ENCODE data around the gene CSNK1G1.
A peak's percentile ranks its signal among the peaks of the same experiment; 100 is the strongest.

CSNK1G1 gene

DNA sequence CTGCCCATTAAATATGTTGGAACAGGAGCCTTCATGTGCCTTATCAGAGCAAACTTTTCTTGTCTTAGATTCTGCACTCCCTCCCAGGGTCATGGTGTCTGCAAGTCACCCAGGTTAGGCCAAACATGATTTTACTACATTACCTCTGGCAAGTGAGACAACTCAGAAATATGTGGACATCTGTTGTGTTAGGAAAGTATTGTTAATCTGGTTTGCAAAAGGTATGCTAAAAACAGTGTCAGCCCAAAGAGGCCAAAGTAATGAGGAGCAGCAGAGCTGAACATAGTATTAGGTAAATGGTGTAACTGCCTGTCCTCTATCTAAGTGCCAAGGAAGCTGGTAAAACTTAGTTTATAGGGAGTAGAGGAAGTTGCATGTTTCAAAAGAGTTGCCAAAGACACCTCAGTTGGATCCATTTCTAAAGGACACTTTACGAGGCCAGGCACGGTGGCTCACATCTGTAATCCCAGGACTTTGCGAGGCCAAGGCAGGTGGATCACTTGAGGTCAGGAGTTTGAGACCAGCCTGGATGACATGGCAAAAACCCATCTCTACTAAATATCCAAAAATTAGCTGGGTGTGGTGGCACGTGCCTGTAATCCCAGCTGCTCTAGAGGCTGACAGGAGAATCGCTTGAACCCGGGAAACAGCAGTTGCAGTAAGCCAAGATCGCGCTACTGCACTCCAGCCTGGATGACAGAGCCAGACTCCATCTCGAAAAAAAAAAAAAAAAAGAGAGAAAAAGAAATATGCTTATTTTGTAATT is 170.6 kb downstream of the CSNK1G1 start:
- no peak for DNase-seq

DNA sequence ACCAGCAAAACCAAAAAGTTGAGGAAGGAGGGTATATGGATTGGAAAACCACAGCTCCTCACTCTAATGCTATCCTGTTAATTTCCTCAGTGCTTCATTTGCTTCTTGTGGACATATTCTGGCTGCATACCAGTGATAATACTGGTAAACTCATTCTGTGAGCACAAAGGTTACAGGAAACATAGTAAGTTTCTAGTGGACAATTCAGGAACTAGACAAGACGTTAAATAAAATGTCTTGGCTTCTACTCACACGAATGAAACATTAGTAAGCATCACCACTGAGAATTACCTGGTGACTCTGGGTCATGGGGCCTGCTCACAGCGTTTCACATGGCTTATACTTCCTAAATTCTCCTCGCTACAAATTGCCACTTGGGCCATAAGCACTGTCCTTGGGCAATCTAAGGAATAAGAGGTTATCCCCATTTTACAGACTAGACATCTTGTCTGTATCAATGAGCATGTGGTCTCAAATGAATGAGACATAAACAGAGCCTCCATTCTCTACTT is 173.1 kb downstream of the CSNK1G1 start:
- no peak for DNase-seq

DNA sequence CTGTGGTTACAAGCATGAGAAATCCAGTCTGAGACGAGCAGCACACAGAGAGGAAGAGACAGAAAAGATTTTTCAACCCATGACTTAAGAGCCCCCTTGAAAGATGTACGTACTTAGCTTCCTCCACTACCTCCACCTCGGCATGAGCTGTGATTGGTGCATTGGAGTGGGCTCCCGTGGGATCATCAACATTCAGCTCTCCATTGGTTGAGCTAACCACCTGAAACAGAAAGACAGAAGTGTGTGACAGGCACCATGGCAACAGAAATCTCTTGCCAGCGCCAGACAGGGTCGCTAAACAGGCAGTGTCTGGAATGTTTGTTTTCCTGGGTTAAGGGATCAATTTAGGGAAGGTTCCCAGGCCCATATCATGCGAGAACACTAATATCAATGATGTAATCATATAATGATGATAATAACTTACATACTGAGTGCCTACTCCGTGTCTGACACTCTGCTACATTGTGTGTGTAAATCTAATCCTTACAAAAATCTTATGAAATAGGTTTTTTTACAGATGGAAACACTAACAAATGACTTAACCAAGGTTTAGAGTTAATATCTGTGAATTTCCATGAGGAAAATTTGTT is 175.6 kb downstream of the CSNK1G1 start:
- DNase-seq, result no peak

DNA sequence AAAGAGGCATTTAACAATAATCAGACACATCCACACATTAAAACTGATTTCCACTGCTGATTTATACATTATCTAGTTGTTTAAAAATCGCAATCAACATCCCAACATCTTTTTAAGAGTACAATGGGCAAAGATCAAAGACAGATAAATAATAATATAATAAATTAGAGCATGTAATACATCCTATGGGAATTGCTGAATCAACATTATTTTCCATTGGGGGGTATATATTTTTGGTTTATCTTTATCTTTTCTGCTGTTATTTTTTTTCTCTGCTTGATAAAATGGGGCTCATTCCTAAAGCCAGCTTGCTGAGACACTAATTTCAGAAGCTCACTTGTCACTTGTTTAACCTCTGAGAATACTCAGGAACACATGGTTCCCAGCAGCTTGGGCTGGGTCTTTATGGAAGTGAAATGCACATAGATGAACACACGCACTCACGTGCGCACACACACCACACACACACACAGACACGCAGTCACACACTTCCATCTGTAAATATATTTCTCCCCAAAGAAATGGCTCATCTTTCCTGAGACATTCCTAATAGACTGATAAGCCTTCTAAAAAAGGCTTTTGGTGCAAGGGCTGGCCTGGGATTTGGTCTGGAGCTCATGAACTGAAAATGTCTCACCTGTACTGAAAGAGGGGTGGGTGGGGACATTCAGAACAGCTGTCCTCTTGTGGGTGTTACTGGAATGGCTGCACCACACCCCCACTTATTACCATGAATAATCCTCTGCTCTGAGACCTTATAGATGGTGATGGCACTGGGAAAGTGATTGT is 189.7 kb downstream of the CSNK1G1 start:
- DNase-seq, result no peak

DNA sequence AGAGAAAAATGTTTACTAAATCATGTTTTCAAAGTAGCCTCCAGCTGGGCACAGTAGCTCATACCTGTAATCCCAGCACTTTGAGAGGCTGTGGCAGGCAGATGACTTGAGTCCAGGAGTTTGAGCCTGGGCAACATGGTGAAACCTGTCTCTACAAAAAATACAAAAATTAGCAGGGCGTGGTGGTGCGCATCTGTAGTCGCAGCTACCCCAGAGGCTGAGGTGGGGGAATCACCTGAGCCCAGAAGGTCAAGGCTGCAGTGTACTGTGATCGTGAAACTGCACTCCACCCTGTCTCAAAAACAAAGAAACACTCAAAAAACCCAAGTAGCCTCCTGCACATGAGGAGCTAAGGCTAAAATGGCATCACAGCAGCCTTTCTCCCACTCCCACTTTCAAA is 191.5 kb downstream of the CSNK1G1 start:
- no peak for DNase-seq

DNA sequence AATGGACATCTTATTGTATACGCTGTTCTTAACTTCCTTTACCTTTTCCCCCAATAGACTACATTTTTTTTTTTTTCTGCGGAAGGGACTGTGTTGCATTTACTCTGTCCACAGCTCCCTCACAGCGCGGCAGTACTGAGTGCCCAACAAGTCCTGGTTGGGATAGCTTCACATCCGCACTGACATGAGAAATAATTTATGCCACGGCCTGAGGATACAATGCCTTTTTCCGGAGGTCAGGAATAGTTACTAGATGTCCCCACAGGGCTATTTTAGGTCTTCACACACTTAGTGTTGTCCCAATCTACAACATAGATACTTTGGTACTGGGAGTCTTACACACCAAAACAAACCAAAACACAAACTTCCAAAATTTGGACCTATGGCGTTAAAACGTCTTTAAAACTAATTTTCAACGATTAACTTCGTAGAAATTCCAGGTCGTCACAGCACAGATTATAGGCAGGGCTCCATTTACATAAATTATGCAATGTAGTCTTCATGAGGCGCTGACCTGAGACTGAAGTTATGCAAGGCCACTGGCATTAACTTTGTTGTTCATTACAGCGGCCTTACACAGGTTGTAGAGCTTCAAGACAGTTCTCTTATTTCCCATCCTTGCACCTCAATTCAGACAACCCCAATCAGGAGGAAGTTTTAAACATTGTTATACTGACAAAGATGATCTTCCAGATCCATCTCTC is 192.2 kb downstream of the CSNK1G1 start:
- DNase-seq, result no peak

DNA sequence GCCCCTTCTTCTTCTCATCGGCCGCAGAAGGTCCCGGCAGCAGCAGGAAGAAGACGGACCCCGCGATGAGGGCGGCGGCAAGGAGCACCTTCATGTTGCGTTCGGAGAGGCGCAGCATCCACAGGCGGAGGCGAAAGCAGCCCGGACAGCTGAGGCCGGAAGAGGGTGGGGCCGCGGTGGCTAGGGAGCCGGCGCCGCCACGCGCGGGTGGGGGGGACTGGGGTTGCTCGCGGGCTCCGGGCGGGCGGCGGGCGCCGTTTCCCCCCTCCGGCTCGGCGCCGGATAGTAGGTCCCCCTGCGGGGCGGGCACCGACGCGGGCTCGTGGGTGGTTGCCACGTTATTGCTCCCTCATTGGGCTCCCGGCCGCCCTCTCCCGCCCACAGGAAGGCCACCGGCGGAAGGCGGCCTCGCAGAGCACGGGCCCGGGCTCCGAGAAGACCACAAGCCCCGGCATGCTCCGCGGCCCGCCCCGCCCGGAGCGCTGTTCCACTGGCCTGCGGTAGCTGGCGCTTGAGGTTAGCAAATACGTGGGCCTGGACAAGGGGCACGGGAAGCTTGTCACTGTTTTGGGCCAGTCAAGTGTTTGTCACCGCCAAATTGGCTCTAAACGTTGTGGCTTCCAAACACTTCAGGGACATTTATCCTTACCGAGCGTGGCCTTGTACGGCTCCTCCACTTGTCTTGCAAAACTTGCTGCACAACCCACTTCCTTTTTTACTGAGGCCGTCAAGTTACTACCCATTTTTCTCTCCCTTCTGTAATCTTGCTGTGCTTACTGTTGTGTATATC is 192.9 kb downstream of the CSNK1G1 start, which contains the start of gene PPIB:
Gene PPIB (minus strand): TSS at position 154 of the 790 bp plus-strand sequence. CDS start 36 bp downstream, at position 118.
- peak; percentile 91 to 97 (median 95) for DNase-seq

DNA sequence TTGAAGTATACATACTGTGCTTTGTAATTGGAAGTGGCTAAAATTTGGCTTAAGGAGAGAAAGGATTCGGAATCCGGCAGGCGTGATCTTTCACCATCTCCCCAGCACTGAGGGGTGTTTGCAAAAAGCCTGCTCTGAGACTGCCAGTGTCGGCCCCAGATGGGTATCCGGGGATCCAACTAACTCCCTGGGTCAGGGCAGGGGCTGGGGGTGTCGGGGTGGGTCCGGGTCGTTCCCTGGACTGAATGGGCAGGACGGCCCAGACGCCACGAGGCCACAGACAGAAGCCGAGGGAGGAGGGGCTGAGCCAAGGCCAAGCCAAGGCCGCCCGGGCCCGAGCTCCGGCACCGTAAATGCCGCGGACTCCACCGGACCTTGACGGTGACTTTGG is 193.5 kb downstream of the CSNK1G1 start:
- no peak for DNase-seq

DNA sequence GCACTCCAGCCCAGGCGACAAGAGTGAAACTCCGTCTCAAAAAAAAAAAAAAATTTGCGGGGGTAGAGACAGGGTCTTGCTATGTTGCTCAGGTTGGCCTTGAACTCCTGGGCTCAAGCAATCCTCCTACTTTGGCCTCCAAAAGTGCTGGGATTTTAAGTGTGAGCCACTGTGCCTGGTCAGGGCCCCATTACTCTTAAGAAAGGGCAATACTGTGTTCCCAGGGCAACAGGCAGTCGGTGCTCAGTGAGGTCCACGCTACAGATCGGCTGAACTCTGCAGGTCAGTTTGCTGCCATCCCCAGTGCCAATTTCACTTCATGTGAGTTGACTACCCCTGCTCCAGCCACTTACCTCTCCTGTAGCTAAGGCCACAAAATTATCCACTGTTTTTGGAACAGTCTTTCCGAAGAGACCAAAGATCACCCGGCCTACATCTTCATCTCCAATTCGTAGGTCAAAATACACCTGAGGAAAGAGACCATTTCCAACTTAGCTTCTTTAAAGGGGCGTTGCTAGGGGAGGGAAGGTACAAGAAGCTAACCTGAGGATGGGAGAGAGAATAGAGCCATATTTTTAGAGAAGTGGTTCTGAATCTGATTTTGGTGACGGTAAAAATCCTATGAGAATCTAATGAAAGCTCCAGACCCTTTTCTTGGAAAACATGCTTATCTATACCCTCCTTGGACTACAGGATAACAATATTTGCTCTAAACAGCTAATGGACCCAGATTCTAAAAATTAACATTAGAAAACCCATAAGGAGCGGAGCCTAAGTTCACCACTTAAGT is 194.1 kb downstream of the CSNK1G1 start:
- DNase-seq, result no peak

DNA sequence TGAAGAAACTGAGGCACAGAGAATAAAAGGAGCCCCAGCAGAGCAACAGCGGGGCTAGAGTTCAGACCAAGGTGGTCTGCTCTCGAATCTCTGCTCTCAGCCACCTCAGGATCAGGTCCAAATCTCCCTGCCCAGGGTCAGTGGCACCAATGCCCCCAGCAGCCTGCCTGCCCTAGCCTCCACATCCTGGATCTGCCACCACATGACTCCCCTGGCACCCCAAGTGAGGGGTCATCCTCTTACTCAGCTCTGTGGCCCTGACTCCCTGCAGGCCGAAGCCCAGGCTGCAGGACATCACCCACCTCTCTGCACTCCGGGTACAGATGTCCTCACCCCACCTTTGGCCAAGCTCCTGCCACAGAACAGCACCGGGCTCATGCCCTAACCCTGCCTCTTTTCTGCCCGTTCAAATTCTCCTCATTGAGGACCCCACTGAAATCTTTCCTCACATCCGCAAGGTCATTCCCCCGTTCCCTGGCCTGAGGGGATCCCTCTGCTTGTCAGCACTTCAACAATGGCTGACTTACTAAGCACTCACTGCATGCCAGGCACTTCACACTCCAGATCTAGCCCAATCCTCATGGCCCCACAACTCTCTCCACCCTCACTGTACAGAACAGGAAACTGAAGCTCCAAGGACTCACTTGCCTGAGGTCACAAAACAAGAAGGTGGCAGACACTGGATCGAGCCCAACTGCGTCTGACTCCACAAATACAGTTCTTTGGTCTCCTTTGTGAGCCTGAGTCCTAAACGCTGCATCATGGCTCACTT is 197.4 kb downstream of the CSNK1G1 start:
- DNase-seq, result no peak

DNA sequence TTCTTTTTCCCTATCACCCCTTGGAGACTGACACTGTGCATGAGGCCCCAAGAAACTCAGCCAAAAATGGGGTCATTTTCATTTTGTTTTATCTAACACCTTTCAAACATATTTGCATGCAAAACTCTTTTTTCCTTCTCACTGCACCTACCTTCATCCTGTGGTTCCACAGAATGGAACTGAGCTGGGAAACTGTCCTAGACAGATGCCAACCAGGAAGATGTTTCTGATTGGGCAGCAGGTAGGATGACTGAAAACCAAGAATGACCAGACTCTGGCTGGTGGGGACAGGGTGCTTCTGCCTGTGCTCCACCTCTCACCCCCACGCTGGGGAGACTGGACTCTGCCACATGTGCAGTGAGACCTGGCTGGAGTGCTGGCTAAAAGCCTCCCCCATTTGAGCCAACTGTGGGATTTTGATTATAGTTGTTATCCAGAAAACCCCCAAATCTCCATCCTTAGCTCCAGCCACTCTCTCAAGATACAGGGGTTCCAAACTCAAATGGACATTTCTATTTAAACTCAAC is 198.3 kb downstream of the CSNK1G1 start:
- no peak for DNase-seq

DNA sequence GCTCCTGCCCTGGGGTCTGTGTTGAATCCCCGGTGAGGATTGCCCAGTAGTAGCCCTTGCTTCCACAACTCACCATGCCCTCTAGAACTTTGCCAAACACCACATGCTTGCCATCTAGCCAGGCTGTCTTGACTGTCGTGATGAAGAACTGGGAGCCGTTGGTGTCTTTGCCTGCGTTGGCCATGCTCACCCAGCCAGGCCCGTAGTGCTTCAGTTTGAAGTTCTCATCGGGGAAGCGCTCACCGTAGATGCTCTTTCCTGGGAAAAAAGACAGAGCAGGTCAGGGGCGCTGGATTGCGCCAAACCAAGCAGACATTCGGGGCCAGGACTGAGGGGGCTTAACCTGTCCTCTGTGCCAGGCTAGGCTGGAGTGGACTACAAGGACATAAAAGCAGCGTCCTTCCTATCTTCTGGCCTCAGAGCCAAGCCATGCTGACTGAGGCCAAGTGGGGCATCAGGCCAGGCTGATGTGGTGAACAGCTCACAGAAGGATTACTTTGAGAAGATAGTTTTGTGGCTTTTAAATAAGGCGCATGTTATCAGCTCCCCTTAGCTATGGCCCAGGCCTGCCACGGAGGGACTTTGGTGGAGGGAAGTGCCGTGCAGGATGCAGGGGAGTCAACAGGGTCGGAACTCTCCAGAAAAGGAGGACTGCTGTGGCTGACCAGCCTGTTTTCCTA is 199.2 kb downstream of the CSNK1G1 start:
- DNase-seq, result no peak

DNA sequence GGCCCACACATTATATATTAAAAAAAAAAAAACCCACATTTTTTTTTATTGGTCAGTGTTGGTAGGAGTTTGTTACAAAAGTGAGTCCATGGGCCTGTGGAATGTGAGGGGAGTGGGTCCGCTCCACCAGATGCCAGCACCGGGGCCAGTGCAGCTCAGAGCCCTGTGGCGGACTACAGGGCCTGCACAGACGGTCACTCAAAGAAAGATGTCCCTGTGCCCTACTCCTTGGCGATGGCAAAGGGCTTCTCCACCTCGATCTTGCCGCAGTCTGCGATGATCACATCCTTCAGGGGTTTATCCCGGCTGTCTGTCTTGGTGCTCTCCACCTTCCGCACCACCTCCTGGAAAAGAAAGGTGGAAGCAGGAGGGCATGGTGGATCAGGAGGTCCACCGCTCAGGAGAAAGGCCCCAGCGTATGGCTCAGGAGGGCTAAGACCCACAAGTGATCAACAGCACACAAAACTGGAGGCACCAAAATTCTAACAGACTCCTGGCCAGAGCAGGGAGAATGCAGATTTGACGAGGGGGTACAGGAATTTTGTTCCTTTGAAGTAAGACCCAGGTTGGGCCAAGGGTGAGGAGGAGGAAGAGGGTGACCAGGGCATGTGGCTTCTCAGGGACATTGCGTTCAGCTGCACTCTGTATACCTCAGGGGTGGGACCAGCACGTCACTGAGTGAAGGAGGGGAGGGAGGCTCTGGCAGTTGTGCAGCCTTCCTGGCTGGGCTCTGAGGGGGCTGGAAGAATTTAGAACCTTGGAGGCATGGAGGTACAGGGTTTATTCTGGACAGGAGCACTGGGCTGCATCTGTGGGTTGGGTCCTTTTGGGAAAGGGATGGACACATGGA is 199.9 kb downstream of the CSNK1G1 start:
- DNase-seq, result no peak

DNA sequence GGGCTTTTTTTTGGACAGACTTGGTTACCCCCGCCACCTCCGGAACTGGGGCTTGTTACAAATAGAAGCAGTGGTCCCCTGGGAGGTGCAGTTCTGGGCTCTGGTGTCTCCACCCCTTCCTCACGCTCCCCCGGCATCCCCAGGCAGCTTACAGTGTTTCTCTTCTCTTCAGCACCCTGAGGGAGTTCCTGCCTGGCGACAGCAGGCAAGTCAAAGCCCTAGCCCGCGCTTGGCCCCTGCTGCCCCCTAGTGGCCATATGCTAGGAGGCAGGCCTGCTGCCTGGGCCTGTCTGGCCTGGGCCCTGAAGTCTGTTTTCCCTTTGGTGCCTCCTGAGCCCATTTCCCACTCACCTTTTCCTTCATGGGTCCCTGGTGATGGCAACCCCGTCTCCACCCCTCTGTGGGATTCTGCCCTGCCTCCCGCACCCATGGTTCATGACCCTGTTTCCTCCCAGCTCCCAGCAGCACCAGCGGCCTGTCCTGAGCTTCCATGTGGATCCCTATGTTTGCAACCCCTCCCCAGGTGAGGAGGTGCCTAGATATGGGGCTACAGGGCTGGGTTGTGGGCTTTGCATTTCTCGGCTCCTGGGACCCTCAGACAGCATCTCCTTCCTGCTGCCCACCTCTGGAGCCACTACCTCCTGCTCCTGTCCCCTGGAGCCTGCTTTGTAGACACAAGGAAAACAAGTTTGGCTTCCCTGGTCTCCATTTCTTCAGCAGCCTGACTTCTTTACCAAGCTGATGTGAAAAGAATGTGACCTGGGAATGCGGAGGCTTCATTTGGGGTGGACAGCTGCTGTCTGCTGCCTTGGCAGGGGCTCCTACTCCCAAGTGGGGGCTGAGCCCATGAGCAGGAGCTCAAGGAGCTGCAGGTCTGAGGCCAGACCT is 202.2 kb downstream of the CSNK1G1 start:
- peak; percentile 85 to 90 (median 87) for DNase-seq

DNA sequence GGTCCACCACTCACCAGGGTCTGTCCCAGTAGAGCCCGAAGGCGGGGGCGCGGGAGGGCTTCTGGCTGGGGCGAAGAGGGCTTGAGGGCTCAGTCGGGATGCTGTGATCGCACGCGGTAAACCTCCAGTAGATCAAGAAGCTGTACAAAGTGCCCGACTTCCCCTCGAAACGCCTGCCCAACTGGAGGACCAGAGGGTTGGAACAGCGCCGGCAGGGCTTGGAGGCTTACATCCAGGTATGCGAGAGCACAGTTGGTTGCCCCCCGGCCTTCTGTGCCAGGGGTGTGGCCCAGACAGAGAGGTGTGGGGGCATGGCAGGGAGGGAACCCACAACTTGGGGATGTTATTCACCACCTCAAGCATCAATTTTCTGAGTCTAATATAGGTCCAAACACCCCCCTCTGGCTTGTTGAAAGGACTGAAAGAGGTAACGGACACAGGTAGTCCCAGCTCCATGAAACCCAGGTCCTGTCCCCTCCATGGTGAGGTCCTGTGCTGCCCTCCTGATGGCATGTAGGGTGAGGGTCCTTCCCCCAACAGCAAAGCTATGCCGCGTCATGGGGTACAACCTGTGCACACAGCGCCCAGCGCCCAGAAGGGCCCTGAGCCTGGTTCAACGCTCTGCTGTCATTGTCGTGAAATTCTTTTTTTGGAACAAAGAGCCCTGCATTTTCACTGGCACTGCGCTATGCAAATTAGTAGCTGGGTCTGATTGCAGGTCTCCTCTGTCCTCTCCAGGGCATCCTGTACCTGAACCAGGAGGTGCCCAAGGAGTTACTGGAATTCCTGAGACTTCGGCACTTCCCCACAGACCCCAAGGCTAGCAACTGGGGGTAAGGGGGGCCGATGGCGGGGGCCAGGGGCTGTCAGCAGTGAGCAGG is 203.2 kb downstream of the CSNK1G1 start:
- no peak for DNase-seq

All from activated CD4-positive, CD25-positive, alpha-beta regulatory T cell (primary cell).